IMR-90 (cell line): ENCODE measurements around the gene ASRGL1. TPM values are rescaled to one million over a fixed set of nuclear protein-coding genes. Genes with fewer than 3 reads are reported as not detected.

Source experiments
- ATAC-seq: fragments of 200-7000 bp; cut with Tn5 transposase; 2 replicates; pipeline ENCODE4 v1.9.1; 2020; ENCODE audit warnings: low read depth, mild to moderate bottlenecking, moderate library complexity
- BruUV-seq: library from RNA; stranded (reverse); fragments of 400-500 nt; replicated peaks from 2 replicates; lab custom pipeline; 2021; lab: Mats Ljungman, UMichigan
- CTCF ChIA-PET: fragments of 300-600 bp; formaldehyde crosslinking; extraction: SDS; loops from one replicate; lab custom pipeline; 2021; ENCODE audit warnings: antibody characterized with exemption; lab: Yijun Ruan, JAX
- POLR2A ChIA-PET: fragments of 300-600 bp; sonication (Branson Sonifier 250); formaldehyde crosslinking; loops from one replicate; lab custom pipeline; 2022; ENCODE audit warnings: antibody characterized with exemption; ENCODE audit not compliant: unreplicated experiment; lab: Charles Lee
- DNase-seq: peaks from one replicate; pipeline ENCODE4 v3.0.0; 2013
- H2AFZ ChIP-seq: replicated peaks from 2 replicates; pipeline ENCODE3; 2013; ENCODE audit warnings: low read length, mild to moderate bottlenecking; ENCODE audit not compliant: poor library complexity
- H2AK5ac ChIP-seq: 2 replicates; pipeline ENCODE4 v1.6.1; 2013; ENCODE audit warnings: low read depth, low read length, inconsistent platforms
- H2AK9ac ChIP-seq: replicated peaks from 2 replicates; pipeline ENCODE3; 2013; ENCODE audit warnings: mild to moderate bottlenecking, low read depth, low read length, moderate library complexity; ENCODE audit not compliant: poor library complexity
- H2BK120ac ChIP-seq: 2 replicates; pipeline ENCODE4 v1.6.1; 2013; ENCODE audit warnings: low read depth, low read length, inconsistent platforms
- H2BK15ac ChIP-seq: 3 replicates; pipeline ENCODE4 v1.6.1; 2013; ENCODE audit warnings: low read depth, low read length, inconsistent platforms
- H2BK20ac ChIP-seq: 2 replicates; pipeline ENCODE4 v1.6.1; 2013; ENCODE audit warnings: low read depth, mild to moderate bottlenecking, inconsistent platforms, low read length, moderate library complexity
- H2BK5ac ChIP-seq: 2 replicates; pipeline ENCODE4 v1.6.1; 2013; ENCODE audit warnings: mild to moderate bottlenecking, low read depth, low read length, inconsistent platforms; ENCODE audit not compliant: poor library complexity, severe bottlenecking
- H3K14ac ChIP-seq: replicated peaks from 2 replicates; pipeline ENCODE4 v1.6.1; 2013; ENCODE audit warnings: low read depth, low read length, inconsistent platforms
- H3K18ac ChIP-seq: 2 replicates; pipeline ENCODE4 v1.6.1; 2013; ENCODE audit warnings: low read depth, low read length, control low read depth
- H3K23ac ChIP-seq: 2 replicates; pipeline ENCODE4 v1.6.1; 2013; ENCODE audit warnings: low read depth, low read length, inconsistent platforms
- H3K27ac ChIP-seq: 2 replicates; pipeline ENCODE4 v1.5.1; 2013; ENCODE audit warnings: mild to moderate bottlenecking, control low read depth, low read length; ENCODE audit not compliant: insufficient read depth
- H3K27me3 ChIP-seq: 2 replicates; pipeline ENCODE4 v1.6.1; 2013; ENCODE audit warnings: low read length; ENCODE audit not compliant: control insufficient read depth, insufficient read depth
- H3K36me3 ChIP-seq: 2 replicates; pipeline ENCODE4 v1.6.1; 2013; ENCODE audit warnings: low read length, mixed read lengths; ENCODE audit not compliant: control insufficient read depth, insufficient read depth
- H3K4ac ChIP-seq: 2 replicates; pipeline ENCODE4 v1.6.1; 2013; ENCODE audit warnings: low read depth, low read length, inconsistent platforms
- H3K4me1 ChIP-seq: 2 replicates; pipeline ENCODE4 v1.6.1; 2013; ENCODE audit warnings: low read length, mixed read lengths; ENCODE audit not compliant: control insufficient read depth, insufficient read depth
- H3K4me2 ChIP-seq: 2 replicates; pipeline ENCODE4 v1.6.1; 2013; ENCODE audit warnings: low read depth, mild to moderate bottlenecking, control low read depth, low read length, moderate library complexity
- H3K4me3 ChIP-seq: 2 replicates; pipeline ENCODE4 v1.5.1; 2013; ENCODE audit warnings: low read depth, mild to moderate bottlenecking, control low read depth, low read length, moderate library complexity; ENCODE audit not compliant: insufficient read depth
- H3K56ac ChIP-seq: 2 replicates; pipeline ENCODE4 v1.6.1; 2013; ENCODE audit warnings: low read length, inconsistent platforms; ENCODE audit not compliant: insufficient read depth; ENCODE audit errors: extremely low read depth
- H3K79me1 ChIP-seq, 2 experiments: 2 replicates each; pipeline ENCODE4 v1.6.1; 2013; ENCODE audit warnings: low read length in 2 of 2, inconsistent platforms in 1 of 2, low read depth in 1 of 2
- H3K9ac ChIP-seq: 2 replicates; pipeline ENCODE4 v1.6.1; 2013; ENCODE audit warnings: low read depth, low read length, control low read depth
- H3K9me1 ChIP-seq: 2 replicates; pipeline ENCODE4 v1.6.1; 2013; ENCODE audit warnings: low read length, inconsistent platforms; ENCODE audit not compliant: insufficient read depth
- H3K9me3 ChIP-seq: 2 replicates; pipeline ENCODE4 v1.6.1; 2013; ENCODE audit warnings: low read length; ENCODE audit not compliant: control insufficient read depth, insufficient read depth
- H4K20me1 ChIP-seq: 2 replicates; pipeline ENCODE4 v1.6.1; 2013; ENCODE audit warnings: low read length, inconsistent platforms; ENCODE audit not compliant: insufficient read depth
- H4K5ac ChIP-seq: 2 replicates; pipeline ENCODE4 v1.6.1; 2013; ENCODE audit warnings: mild to moderate bottlenecking, low read depth, low read length, control low read depth
- H4K8ac ChIP-seq, 2 experiments: 2 replicates each; pipeline ENCODE4 v1.6.1; 2013; ENCODE audit warnings: low read depth in 2 of 2, low read length in 2 of 2, control low read depth in 1 of 2, inconsistent platforms in 1 of 2
- H4K91ac ChIP-seq: 2 replicates; pipeline ENCODE4 v1.6.1; 2013; ENCODE audit warnings: low read depth, low read length, inconsistent platforms; ENCODE audit not compliant: insufficient read depth
- BHLHE40 ChIP-seq: fragments of 150-350 bp; IDR thresholded peaks from 2 replicates; pipeline ENCODE4 v1.6.1; 2016; ENCODE audit warnings: mild to moderate bottlenecking, low read depth, low read length
- CEBPB ChIP-seq: IDR thresholded peaks from 2 replicates; pipeline ENCODE4 v1.6.1; 2012; ENCODE audit warnings: low read depth, low read length, improper control_type of control experiment
- CHD1 ChIP-seq: IDR thresholded peaks from 2 replicates; pipeline ENCODE4 v1.6.1; 2012; ENCODE audit warnings: low read depth, low read length, improper control_type of control experiment
- ELK1 ChIP-seq: fragments of 150-350 bp; IDR thresholded peaks from 2 replicates; pipeline ENCODE4 v1.6.1; 2016; ENCODE audit warnings: low read depth, mild to moderate bottlenecking, low read length, moderate library complexity, borderline replicate concordance
- FOS ChIP-seq: fragments of 150-350 bp; IDR thresholded peaks from 2 replicates; pipeline ENCODE4 v1.6.1; 2016; ENCODE audit warnings: low read depth, low read length
- MAFK ChIP-seq: IDR thresholded peaks from 2 replicates; pipeline ENCODE4 v1.6.1; 2012; ENCODE audit warnings: low read depth, low read length, improper control_type of control experiment
- MXI1 ChIP-seq: IDR thresholded peaks from 2 replicates; pipeline ENCODE4 v1.6.1; 2012; ENCODE audit warnings: low read depth, mild to moderate bottlenecking, low read length, moderate library complexity, borderline replicate concordance
- NFE2L2 ChIP-seq: fragments of 150-350 bp; IDR thresholded peaks from 2 replicates; pipeline ENCODE4 v1.6.1; 2016; ENCODE audit warnings: low read depth, mild to moderate bottlenecking, low read length
- POLR2A ChIP-seq: IDR thresholded peaks from 2 replicates; pipeline ENCODE4 v1.6.1; 2012; ENCODE audit warnings: mild to moderate bottlenecking, low read depth, low read length
- RAD21 ChIP-seq: IDR thresholded peaks from 2 replicates; pipeline ENCODE4 v1.6.1; 2012; ENCODE audit warnings: low read length, improper control_type of control experiment
- RCOR1 ChIP-seq: IDR thresholded peaks from 2 replicates; pipeline ENCODE4 v1.6.1; 2012; ENCODE audit warnings: mild to moderate bottlenecking, low read length, improper control_type of control experiment; ENCODE audit not compliant: insufficient replicate concordance
- RFX5 ChIP-seq: IDR thresholded peaks from 2 replicates; pipeline ENCODE4 v1.8.0; 2012; ENCODE audit warnings: low read depth, mild to moderate bottlenecking, low read length, moderate library complexity
- SMC3 ChIP-seq: fragments of 150-350 bp; IDR thresholded peaks from 2 replicates; pipeline ENCODE4 v1.6.1; 2016; ENCODE audit warnings: low read depth, mild to moderate bottlenecking, antibody characterized with exemption, low read length, moderate library complexity
- USF2 ChIP-seq: fragments of 150-350 bp; IDR thresholded peaks from 2 replicates; pipeline ENCODE4 v1.6.1; 2017; ENCODE audit warnings: mild to moderate bottlenecking, antibody characterized with exemption, low read length, low read depth
- WGBS, 2 experiments: methylation state at CpG; one replicate each; pipeline versions ENCODE4 v1.1.5 to v1.1.7; 2013; ENCODE audit warnings: missing lambda C conversion rate in 2 of 2; ENCODE audit not compliant: insufficient read length in 1 of 2; ENCODE audit errors: extremely low coverage in 2 of 2; 5-methylcytosine and 5-hydroxymethylcytosine counted together
- dilution Hi-C: fragments of 300-500 bp; cut with HindIII; formaldehyde crosslinking; loops from one replicate; pipeline ENCODE4 v1.14.3; 2018; ENCODE audit warnings: low sequenced_read_pairs; ENCODE audit not compliant: unreplicated experiment
- in situ Hi-C: fragments of 300-500 bp; cut with MboI; formaldehyde crosslinking; loops from 3 replicates; pipeline ENCODE4 v1.14.3; 2019; ENCODE audit warnings: low sequenced_read_pairs, inconsistent platforms, mixed read lengths
- intact Hi-C: fragments of 100-400 bp; cut with micrococcal nuclease; formaldehyde crosslinking; loops from 2 replicates; pipeline ENCODE4 v1.10.0; 2022
- polyA plus RNA-seq, 3 experiments: library from polyadenylated mRNA; depleted of rRNA; stranded (reverse); fragments of >200 nt; gene quantifications; 2 replicates each; pipeline ENCODE4 v1.2.3, GENCODE V29; 2012; ENCODE audit warnings: low replicate concordance in 1 of 3
- total RNA-seq: library from RNA; depleted of rRNA; stranded (reverse); fragments of >200 nt; gene quantifications from 2 replicates; pipeline ENCODE4 v1.2.3, GENCODE V29; 2012

Gene ASRGL1
- total and polyA plus RNA-seq, 2 of the 4 experiments (the other 2 are of a cell fraction), result 0.72 TPM; not detected in 1

DNA sequence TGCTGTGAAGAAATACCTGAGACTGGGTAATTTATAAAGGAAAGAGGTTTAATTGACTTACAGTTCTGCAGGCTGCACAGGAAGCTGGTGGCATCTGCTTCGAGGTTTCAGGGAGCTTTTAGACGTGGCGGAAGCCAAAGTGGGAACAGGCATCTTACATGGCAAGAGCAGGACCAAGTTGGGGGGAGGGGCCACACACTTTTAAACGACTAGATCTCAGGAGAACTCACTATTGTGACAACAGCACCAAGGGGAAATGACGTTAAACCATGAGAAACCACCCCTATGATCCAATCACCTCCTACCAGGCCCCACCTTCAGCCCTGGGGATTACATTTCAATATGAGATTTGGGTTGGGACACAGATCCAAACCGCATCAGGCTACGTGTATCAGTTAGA lies 27.3 kb upstream of the ASRGL1 start:
- no peak overlapping the region for H3K23ac ChIP-seq
- POLR2A ChIA-PET, result no interaction called here
- H3K4ac ChIP-seq, result no peak overlapping the region
- DNase-seq (no peak), ATAC-seq (no peak)
- H3K9me1 ChIP-seq, result no peaks in the 10 kb centered on the region
- in situ Hi-C loops, result loop anchor here (10.0 to 25.0 kb wide), 2 partner anchors 135 to 448 kb away; no protein-coding TSS in a partner anchor
- no peak overlapping the region for H4K8ac ChIP-seq
- WGBS, 2 experiments, result 20% methylated on average over 1 of the region's 7 CpGs; no CpG with 5 or more reads in 1 of the 2 experiments
- H3K36me3 ChIP-seq, result no peaks in the 10 kb centered on the region
- intact Hi-C loops, result no loop called here
- no peak overlapping the region for H3K18ac ChIP-seq
- H2BK5ac ChIP-seq, result no peak overlapping the region
- H3K4me1 ChIP-seq, result no peaks in the 10 kb centered on the region
- no peak overlapping the region for H2AK9ac ChIP-seq
- H2AK5ac ChIP-seq, result no peak overlapping the region
- no peak overlapping the region for H3K9ac ChIP-seq
- no peak overlapping the region for H2BK120ac ChIP-seq
- BruUV-seq, result no TSS peak
- H3K9me3 ChIP-seq, result no peaks in the 10 kb centered on the region
- no peak overlapping the region for H3K4me3 ChIP-seq
- H3K79me1 ChIP-seq, result no peaks in the 10 kb centered on the region
- H3K27ac ChIP-seq, result no peak overlapping the region
- no peak overlapping the region for H2BK20ac ChIP-seq
- no peak for TF ChIP-seq USF2
- TF ChIP-seq BHLHE40, result no peak
- no peak for TF ChIP-seq CEBPB
- TF ChIP-seq NFE2L2, result no peak
- no peak for TF ChIP-seq SMC3
- no peak for TF ChIP-seq ELK1
- no peak for TF ChIP-seq RCOR1
- TF ChIP-seq CHD1, result no peak
- TF ChIP-seq POLR2A, result no peak
- TF ChIP-seq RFX5, result no peak
- TF ChIP-seq FOS, result no peak
- TF ChIP-seq RAD21, result no peak
- no peak for TF ChIP-seq MAFK
- no peak for TF ChIP-seq MXI1
- no peak overlapping the region for H3K14ac ChIP-seq
- H3K56ac ChIP-seq, result no peak overlapping the region
- H2AFZ ChIP-seq, result no peak overlapping the region
- H4K5ac ChIP-seq, result no peak overlapping the region
- H2BK15ac ChIP-seq, result no peak overlapping the region
- no peak overlapping the region for H3K4me2 ChIP-seq
- peaks cover 10% of the 10 kb centered on the region; the same call in 1 of the 2 replicates for H3K27me3 ChIP-seq
- no peak overlapping the region for H4K91ac ChIP-seq
- dilution Hi-C loops, result no loop called here
- CTCF ChIA-PET, result interaction anchor here (1.1 kb wide), 1 partner anchor 22 kb away, joined by 3 read pairs; no protein-coding TSS in a partner anchor
- H4K20me1 ChIP-seq, result no peaks in the 10 kb centered on the region
